ENCODE measurements around the gene C10orf143. TPM values are rescaled to one million over a fixed set of nuclear protein-coding genes. Genes with fewer than 3 reads are reported as not detected.

C10orf143 gene
- total RNA-seq, 1 experiment from 2014 or later: 0.42 TPM

DNA sequence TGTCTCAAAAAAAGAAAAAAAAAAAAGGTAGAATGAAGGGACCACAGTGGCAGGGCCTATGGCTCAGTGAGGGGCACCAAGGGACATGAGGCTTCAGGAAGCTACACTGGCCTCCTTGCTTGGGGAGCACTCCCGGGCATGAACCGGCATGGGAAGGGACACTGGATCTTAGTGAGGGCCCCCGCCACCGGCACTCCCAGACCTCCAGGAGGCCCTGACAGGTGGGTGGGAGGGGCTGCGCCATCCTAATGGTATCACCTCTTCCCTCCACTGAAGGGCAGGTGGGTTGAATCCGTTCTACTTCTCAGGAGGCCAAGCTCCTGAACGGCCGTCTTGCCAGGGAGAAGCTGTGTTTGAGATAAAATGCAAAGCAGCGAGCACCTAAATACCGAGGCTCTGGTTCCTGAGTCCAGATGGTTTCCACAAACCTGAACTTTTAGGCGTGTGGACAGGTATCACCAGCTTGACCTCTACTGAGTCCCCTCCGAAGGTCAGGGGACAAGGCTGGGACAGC is 69.8 kb downstream of the C10orf143 start:
- Histone ChIP-seq H3K4me3 (ENCODE audit: insufficient read depth, low read depth, low read length) (no peak overlapping the region), H3K36me3 (replicated peaks; ENCODE audit: control insufficient read depth, insufficient read depth, low read length) (no peaks in the 10 kb centered on the region), H3K27me3 (ENCODE audit: control insufficient read depth, insufficient read depth, low read length) (no peaks in the 10 kb centered on the region)
- DNase-seq: no peak

DNA sequence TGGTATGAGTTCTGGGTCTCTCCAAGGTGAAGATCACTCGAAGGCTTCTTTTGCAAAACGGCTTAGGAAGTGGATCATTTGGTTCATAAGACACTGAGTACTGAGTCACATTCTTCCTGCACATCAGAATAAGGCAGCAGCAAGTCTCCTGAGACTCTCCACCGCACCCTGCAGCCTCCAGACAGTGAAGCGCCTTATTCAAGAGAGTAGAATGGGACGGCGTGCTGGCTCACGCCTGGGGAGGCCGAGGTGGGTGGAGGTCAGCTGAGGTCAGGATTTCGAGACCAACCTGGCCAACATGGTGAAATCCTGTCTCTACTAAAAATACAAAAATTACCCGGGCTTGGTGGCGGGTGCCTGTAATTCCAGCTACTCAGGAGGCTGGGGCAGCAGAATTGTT is 70.3 kb downstream of the C10orf143 start:
- Histone ChIP-seq H3K27me3 (ENCODE audit: control insufficient read depth, insufficient read depth, low read length) (no peaks in the 10 kb centered on the region), H3K36me3 (replicated peaks; ENCODE audit: control insufficient read depth, insufficient read depth, low read length) (no peaks in the 10 kb centered on the region), H3K4me3 (ENCODE audit: insufficient read depth, low read depth, low read length) (no peak overlapping the region)
- no peak for DNase-seq

- Histone ChIP-seq H3K36me3 (replicated peaks; ENCODE audit: control insufficient read depth, insufficient read depth, low read length) (no peaks in the 10 kb centered on the region), H3K27me3 (ENCODE audit: control insufficient read depth, insufficient read depth, low read length) (no peaks in the 10 kb centered on the region), H3K4me3 (ENCODE audit: insufficient read depth, low read depth, low read length) (no peak overlapping the region)
- no peak for DNase-seq
These were observed 71.5 kb downstream of the C10orf143 start for GRCh38 chr10:130039141-130039540.

DNA sequence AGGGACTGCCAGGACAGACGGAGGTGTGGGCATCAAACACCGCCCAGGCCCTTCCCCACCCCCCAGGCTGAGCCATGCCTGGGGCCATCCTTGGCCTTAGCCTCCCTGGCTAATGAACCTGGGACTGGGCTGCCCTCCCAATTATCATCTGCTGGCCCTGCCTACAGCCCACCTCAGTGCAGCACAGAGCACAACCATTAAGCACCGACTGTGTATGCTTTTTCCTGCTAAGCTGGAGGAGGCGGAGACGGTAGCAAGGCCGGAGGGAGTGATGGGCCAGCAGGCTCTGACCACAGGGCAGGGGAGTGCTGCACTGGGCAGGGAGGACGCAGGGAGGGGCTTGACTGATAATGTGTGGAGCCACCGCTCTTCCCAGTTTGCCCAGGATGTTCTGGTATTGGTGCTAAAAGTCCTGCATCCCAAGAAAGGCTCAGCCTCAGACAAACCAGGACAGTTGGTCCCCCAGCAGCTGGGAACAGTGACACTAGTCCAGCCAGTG is 72.0 kb downstream of the C10orf143 start:
- Histone ChIP-seq H3K36me3 (replicated peaks; ENCODE audit: control insufficient read depth, insufficient read depth, low read length) (no peaks in the 10 kb centered on the region), H3K27me3 (ENCODE audit: control insufficient read depth, insufficient read depth, low read length) (no peaks in the 10 kb centered on the region), H3K4me3 (ENCODE audit: insufficient read depth, low read depth, low read length) (no peak overlapping the region)
- DNase-seq: no peak

DNA sequence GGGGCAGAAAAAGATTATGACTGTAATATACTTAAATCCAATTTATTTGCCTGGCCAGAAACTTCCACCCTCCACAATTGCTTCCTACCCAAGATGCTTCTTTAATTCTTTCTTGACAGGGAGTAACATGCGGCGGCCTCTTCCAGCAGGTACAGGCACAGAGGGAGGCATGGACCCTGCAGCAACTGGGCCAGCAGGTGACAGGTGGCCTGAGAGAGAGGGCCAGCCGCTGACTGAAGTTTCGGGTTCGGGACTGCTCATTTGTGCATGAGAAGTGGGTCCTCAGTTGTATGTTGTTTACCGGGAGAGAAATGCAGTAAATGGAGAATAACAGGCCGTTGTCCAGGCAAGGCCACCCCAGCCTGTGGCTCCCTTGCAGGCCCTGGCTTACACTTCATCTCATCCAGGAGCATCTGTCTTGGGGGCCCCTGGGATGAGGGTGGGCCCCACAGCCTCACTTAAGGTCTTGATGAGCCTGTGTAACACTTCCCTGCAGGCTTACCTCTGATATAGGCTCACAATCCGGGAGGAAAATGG is 72.5 kb downstream of the C10orf143 start:
- no peaks in the 10 kb centered on the region for H3K27me3 ChIP-seq (ENCODE audit: control insufficient read depth, insufficient read depth, low read length)
- DNase-seq: no peak
- H3K36me3 ChIP-seq (replicated peaks; ENCODE audit: control insufficient read depth, insufficient read depth, low read length): no peaks in the 10 kb centered on the region
- H3K4me3 ChIP-seq (ENCODE audit: insufficient read depth, low read depth, low read length): no peak overlapping the region

DNA sequence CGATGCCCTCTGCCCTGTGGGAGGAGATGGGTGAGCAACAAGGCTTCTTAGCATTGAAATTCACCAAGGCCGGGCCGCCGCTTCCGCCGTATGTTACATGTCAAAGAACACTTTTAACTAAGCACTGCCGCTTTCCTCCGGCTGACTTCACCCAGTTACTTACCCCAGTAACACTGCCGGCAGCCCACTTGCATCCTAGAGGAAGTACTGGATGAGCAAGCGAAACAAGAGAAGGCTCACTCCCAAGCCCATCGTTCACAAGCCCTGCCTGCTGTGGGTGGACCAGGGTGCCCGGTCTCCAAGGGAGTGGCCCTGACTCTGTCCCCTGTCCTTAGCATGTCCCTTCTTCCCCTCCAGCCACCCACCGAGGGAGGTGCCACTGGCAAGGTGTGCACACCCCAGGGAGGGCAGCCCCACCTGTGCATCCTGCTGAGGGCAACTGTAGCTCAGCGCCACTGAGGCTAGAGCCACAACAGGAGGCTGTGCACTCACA is 73.4 kb downstream of the C10orf143 start:
- Histone ChIP-seq H3K4me3 (ENCODE audit: insufficient read depth, low read depth, low read length) (no peak overlapping the region), H3K36me3 (replicated peaks; ENCODE audit: control insufficient read depth, insufficient read depth, low read length) (no peaks in the 10 kb centered on the region), H3K27me3 (ENCODE audit: control insufficient read depth, insufficient read depth, low read length) (no peaks in the 10 kb centered on the region)
- DNase-seq: no peak

DNA sequence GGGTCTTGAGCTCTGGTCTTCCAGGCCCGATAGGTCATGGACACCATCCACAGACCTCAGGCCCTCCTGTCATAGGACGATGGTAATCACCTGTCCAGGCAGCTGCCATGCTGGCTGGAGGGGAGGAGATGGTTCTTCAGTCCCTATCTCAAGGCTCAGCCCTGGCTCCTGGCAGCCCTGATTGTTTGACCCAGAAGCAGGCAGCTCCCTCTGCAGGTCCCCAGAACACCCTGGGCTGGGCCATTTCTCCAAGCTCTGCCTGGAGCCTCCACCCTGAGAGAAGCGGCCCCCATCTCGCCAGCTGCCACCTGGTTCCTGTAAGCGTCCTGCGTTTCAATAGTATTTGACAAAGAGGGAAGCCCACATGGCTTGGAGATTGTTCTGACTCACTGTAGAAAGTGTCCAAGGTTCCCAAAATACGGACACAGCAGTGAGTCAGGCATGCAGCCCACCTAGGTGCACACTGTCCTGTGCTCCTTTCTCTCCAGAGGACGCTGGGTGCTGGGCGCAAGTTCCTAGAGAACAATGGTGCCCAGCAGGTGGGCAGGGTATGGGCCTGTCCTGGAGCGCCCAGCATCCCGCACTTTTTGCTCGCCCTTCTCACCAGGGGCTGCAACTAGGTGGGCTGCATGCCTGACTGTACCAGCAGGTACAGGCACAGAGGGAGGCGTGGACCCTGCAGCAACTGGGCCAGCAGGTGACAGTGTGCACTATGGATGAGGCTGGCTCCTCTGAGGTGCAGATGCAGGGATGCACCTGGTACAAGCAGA is 74.1 kb downstream of the C10orf143 start:
- DNase-seq: no peak
- H3K27me3 ChIP-seq (ENCODE audit: control insufficient read depth, insufficient read depth, low read length): no peaks in the 10 kb centered on the region
- H3K4me3 ChIP-seq (ENCODE audit: insufficient read depth, low read depth, low read length): no peak overlapping the region
- H3K36me3 ChIP-seq (replicated peaks; ENCODE audit: control insufficient read depth, insufficient read depth, low read length): no peaks in the 10 kb centered on the region

DNA sequence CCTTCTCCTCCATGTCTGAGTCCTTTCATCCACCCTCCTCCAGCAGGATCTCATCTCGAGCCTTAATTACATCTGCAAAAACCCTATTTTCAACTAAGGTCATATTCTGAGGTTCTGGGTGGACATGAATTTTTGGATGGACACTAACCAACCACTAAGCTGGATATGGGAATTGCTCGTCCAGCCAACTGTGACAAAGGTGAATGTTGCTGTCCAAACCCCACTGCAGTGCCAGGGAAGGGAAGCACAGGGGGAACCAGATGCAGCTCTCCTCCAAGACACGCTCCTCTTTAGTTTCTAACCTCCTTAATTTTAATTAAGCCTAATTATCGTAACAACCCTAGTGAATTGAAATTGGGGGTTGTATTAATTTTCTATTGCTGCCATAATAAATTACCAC is 81.4 kb downstream of the C10orf143 start:
- Histone ChIP-seq H3K36me3 (replicated peaks; ENCODE audit: control insufficient read depth, insufficient read depth, low read length) (no peaks in the 10 kb centered on the region), H3K27me3 (ENCODE audit: control insufficient read depth, insufficient read depth, low read length) (no peaks in the 10 kb centered on the region), H3K4me3 (ENCODE audit: insufficient read depth, low read depth, low read length) (no peak overlapping the region)
- DNase-seq: no peak

DNA sequence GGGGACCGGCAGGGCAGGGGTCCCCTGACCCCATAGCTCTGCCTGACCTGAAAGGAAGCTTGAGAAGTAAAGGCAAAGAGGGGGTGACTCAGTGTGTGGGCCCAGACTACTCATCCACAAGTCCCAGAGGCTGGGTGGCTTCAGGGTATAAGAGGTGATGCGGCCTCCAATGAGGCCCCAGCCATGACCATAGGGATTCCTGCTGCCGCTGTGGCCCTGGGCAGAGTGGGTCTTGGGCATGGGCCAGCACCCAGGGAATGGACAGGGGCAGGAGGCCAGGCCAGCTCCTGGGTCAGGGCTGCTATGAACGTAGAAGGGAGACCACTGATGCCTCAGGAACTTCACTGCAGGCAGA is 82.2 kb downstream of the C10orf143 start:
- Histone ChIP-seq H3K27me3 (ENCODE audit: control insufficient read depth, insufficient read depth, low read length) (no peaks in the 10 kb centered on the region), H3K36me3 (replicated peaks; ENCODE audit: control insufficient read depth, insufficient read depth, low read length) (no peaks in the 10 kb centered on the region), H3K4me3 (ENCODE audit: insufficient read depth, low read depth, low read length) (no peak overlapping the region)
- DNase-seq: no peak

GRCh38 chr10:130027716-130028464 is 82.7 kb downstream of the C10orf143 start:
- H3K36me3 ChIP-seq (replicated peaks; ENCODE audit: control insufficient read depth, insufficient read depth, low read length): no peaks in the 10 kb centered on the region
- no peaks in the 10 kb centered on the region for H3K27me3 ChIP-seq (ENCODE audit: control insufficient read depth, insufficient read depth, low read length)
- no peak for DNase-seq
- no peak overlapping the region for H3K4me3 ChIP-seq (ENCODE audit: insufficient read depth, low read depth, low read length)

DNA sequence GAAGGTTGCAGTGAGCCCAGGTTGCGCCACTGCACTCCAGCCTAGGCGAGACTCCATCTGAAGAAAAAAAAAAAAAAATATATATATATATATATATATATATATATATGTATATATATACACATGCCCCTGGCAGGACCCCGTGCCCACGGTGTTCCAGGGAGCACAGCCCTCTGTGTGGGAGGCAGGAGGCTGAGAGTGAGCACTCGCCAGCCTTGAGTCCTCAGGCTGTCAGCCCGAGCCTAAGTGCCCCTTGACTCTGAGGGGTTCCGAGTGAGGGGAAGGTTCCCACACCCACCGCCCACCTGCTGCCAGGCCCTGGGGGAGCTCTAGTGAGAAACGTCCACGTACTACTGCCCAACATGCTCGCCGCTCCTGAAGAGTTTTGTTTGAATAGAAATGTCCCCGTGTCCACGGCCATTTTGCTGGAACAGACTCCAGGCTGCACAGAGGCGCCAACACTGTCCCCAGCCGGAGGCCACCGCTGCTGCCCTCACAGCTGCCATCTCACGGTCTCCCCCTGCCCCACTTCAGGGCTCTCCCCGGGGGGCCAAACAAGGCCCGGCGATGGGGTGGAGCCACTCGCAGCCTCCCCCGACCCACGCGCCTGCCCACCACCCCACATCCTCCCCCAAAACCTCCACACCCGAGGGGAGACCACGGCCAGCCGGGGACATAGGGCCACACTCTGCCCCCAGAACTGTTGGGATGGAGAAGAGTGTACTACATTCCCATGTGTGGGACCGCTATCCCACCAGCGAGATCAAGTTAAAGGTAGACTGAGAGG is 83.8 kb downstream of the C10orf143 start:
- no peaks in the 10 kb centered on the region for H3K36me3 ChIP-seq (replicated peaks; ENCODE audit: control insufficient read depth, insufficient read depth, low read length)
- peak; percentile 55 for DNase-seq
- no peak overlapping the region for H3K4me3 ChIP-seq (ENCODE audit: insufficient read depth, low read depth, low read length)
- no peaks in the 10 kb centered on the region for H3K27me3 ChIP-seq (ENCODE audit: control insufficient read depth, insufficient read depth, low read length)

DNA sequence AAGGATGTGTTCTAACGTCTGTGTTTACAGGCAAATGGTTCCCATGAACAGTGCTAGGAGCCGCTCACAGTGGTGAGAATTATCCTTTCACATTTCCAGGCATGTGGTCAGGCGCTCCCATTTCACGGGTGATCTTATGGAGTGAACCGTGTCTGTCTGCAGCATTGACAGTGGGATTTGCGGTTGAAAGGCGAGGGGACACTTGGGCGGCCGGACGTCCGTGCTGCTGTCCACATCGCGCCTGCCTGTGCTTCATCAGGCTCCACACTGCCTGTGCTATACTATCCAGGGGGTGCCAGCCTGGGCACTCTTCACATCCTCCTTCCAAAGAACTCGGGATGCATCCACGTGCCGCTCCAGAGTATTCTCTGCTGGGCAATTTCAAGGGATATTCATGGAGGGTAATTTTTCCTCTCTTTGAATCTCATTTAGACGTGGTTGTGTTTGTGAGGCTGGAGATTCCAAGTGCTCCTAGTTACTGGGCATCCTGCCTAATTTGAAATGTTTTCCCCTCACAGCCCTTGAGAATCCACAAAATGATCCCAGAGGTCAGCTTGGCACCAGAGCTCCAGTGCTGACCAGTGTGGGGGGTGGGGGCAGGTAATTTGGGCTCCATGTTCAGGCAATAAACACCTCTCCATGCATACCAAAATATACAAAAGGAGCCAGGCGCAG is 84.7 kb downstream of the C10orf143 start:
- Histone ChIP-seq H3K4me3 (ENCODE audit: insufficient read depth, low read depth, low read length) (no peak overlapping the region), H3K36me3 (replicated peaks; ENCODE audit: control insufficient read depth, insufficient read depth, low read length) (no peaks in the 10 kb centered on the region), H3K27me3 (ENCODE audit: control insufficient read depth, insufficient read depth, low read length) (no peaks in the 10 kb centered on the region)
- DNase-seq: no peak

DNA sequence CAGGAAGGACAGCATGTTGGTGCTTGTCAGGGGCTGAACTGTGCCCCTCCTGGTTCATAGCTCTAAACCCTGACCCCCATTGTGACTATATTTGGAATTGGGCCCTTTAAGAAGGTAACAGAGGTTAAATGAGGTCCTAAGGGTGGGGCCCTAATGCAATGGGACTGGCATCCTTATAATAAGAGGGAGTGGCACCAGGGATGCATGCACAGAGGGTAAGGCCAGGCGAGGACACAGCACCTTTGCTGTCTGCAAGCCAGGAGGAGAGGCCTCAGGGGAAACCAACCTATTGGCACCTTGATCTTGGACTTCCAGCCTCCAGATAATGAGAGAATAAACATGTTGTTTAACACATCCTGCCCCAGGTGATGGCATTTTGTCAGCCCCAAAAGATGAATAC is 85.3 kb downstream of the C10orf143 start:
- Histone ChIP-seq H3K4me3 (ENCODE audit: insufficient read depth, low read depth, low read length) (no peak overlapping the region), H3K27me3 (ENCODE audit: control insufficient read depth, insufficient read depth, low read length) (no peaks in the 10 kb centered on the region), H3K36me3 (replicated peaks; ENCODE audit: control insufficient read depth, insufficient read depth, low read length) (no peaks in the 10 kb centered on the region)
- DNase-seq: no peak

Measured in H7 (cell line).